Left ventricle myocardium inferior (tissue), 1 donor: ENCODE data around the gene PRR5. TPM values are rescaled to one million over a fixed set of nuclear protein-coding genes. Genes with fewer than 3 reads are reported as not detected.

Source experiments
- DNase-seq: peaks from one replicate; pipeline ENCODE4 v3.0.0-alpha.2; 2020
- H3K27ac ChIP-seq: fragments of 200-600 bp; replicated peaks from 2 replicates; pipeline ENCODE4 v1.8.0; 2021
- H3K27me3 ChIP-seq: fragments of 200-600 bp; 2 replicates; pipeline ENCODE4 v1.8.0; 2021; ENCODE audit warnings: low read depth
- H3K36me3 ChIP-seq: fragments of 200-600 bp; 2 replicates; pipeline ENCODE4 v1.8.0; 2021
- H3K4me1 ChIP-seq: fragments of 200-600 bp; 2 replicates; pipeline ENCODE4 v1.8.0; 2021
- H3K4me3 ChIP-seq: fragments of 200-600 bp; 2 replicates; pipeline ENCODE4 v1.8.0; 2021; ENCODE audit warnings: mild to moderate bottlenecking, moderate library complexity
- H3K9me3 ChIP-seq: fragments of 200-600 bp; replicated peaks from 2 replicates; pipeline ENCODE4 v1.8.0; 2021
- intact Hi-C: fragments of 100-400 bp; cut with micrococcal nuclease; formaldehyde crosslinking; loops from one replicate; pipeline ENCODE4 v1.11.0; 2022
- total RNA-seq: library from RNA; stranded (reverse); fragmentation: NEBNext Ultra II Directional; extraction: Animal tissue kit (Norgen Biotek cat#: 25700); gene quantifications from one replicate; pipeline ENCODE4 v1.2.1, GENCODE V29; 2021
- TF ChIP-seq, protein P1 (sequence below): fragments of 200-600 bp; IDR thresholded peaks from 2 replicates; pipeline ENCODE4 v1.8.0; 2021; ENCODE audit warnings: antibody characterized with exemption, mild to moderate bottlenecking, borderline replicate concordance
- donor health status: DM: no; HTN: yes; CAD: no; lungs with severe emphysema.

The PRR5 gene
- total RNA-seq, 1 donor from 2014 or later = 2.9 TPM

DNA sequence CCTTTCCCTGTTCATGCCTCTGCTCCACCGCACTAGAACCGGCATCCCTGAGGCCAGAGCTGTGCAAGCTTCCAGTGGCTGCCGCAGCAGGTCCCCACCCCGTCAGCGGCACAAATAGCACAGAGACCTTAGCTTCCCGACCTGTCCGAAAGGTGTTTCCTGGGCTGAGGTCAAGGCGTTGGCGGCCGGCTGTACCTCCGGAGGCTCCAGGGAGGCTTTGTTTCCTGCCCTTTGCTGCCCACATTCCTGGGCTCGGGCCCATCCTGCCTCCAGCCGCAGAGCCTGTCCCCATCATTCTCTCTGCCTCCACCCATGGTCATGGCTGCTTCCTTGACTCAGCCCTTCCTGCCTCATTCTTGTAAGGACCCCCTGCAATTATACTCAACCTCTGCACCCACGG, 81.6 kb downstream of the PRR5 start:
- Histone ChIP-seq H3K27ac (no peak overlapping the region), H3K4me1 (no peaks in the 10 kb centered on the region), H3K4me3 (no peak overlapping the region), H3K9me3 (no peaks in the 10 kb centered on the region), H3K36me3 (no peaks in the 10 kb centered on the region), H3K27me3 (peaks cover 56% of the 10 kb centered on the region)
- intact Hi-C loops = no loop called here
- DNase-seq = no peak
- TF ChIP-seq, protein P1, sequence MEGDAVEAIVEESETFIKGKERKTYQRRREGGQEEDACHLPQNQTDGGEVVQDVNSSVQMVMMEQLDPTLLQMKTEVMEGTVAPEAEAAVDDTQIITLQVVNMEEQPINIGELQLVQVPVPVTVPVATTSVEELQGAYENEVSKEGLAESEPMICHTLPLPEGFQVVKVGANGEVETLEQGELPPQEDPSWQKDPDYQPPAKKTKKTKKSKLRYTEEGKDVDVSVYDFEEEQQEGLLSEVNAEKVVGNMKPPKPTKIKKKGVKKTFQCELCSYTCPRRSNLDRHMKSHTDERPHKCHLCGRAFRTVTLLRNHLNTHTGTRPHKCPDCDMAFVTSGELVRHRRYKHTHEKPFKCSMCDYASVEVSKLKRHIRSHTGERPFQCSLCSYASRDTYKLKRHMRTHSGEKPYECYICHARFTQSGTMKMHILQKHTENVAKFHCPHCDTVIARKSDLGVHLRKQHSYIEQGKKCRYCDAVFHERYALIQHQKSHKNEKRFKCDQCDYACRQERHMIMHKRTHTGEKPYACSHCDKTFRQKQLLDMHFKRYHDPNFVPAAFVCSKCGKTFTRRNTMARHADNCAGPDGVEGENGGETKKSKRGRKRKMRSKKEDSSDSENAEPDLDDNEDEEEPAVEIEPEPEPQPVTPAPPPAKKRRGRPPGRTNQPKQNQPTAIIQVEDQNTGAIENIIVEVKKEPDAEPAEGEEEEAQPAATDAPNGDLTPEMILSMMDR = no peak

DNA sequence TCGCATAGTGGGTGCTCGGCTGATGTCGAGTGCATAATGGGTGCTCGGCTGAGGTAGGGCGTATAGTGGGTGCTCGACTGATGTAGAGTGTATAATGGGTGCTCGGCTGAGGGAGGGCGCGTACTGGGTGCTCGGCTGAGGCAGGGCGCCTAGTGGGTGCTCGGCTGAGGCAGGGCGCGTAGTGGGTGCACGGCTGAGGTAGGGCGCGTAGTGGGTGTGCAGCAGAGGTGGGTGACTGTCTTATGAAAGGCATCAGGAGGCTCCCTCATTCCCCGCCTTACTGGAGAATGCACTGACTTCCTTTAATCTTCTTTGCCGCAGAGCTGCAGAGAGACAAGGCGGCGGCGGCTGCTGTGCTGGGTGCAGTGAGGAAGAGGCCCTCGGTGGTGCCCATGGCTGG, 84.1 kb downstream of the PRR5 start:
- peaks cover 14% of the 10 kb centered on the region for H3K9me3 ChIP-seq
- no peaks in the 10 kb centered on the region for H3K36me3 ChIP-seq
- intact Hi-C loops = no loop called here
- no peaks in the 10 kb centered on the region for H3K4me1 ChIP-seq
- TF ChIP-seq, protein P1 = no peak
- DNase-seq = no peak
- H3K27me3 ChIP-seq = peaks cover 40% of the 10 kb centered on the region
- H3K27ac ChIP-seq = no peak overlapping the region
- H3K4me3 ChIP-seq = no peak overlapping the region

DNA sequence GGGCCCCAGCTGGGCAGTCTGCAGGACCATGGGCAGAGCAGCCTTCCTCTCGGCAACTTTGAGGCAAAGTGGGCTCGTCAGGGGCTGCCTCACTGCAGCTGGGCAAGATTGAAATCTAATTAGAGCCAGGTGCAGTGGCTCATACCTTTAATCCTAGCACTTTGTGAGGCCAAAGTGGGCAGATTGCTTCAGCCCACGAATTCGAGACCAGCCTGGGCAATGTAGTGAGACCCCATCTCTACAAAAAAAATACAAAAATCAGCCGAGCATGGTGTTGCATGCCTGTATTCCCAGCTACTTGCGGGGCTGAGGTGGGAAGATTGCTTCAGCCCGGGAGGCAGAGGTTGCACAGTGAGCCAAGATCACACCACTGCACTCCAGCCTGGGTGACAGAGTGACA, 84.6 kb downstream of the PRR5 start:
- H3K36me3 ChIP-seq = no peaks in the 10 kb centered on the region
- H3K27me3 ChIP-seq = peaks cover 38% of the 10 kb centered on the region
- TF ChIP-seq, protein P1 = no peak
- no peak overlapping the region for H3K4me3 ChIP-seq
- no peak for DNase-seq
- peaks cover 14% of the 10 kb centered on the region for H3K9me3 ChIP-seq
- intact Hi-C loops = no loop called here
- H3K27ac ChIP-seq = no peak overlapping the region
- no peaks in the 10 kb centered on the region for H3K4me1 ChIP-seq

Other genes starting within 250 kb of the PRR5 start
- gene RTL6, start 204.0 kb upstream of the PRR5 start, total RNA-seq = 25.0 TPM
- not detected for gene ARHGAP8, start 50.4 kb downstream of the PRR5 start, total RNA-seq